SJCRH30 (cell line): Measurements from ENCODE around the gene UGT2B17. TPM values are rescaled to one million over a fixed set of nuclear protein-coding genes. Genes with fewer than 3 reads are reported as not detected.
"Not testable (repeated sequence)": the region's sequence is repeated elsewhere in the genome, so short reads cannot be mapped to it uniquely, and the experiment has no call there.

ENCODE experiments used
- DNase-seq, 2 experiments: peaks; one replicate each; pipeline ENCODE4 v3.0.0-alpha.2; 2015 to 2020
- H3K27ac ChIP-seq: fragments of 250-450 bp; sonication (Bioruptor Pico); 2 replicates; pipeline ENCODE4 v1.5.1; 2020; ENCODE audit warnings: mild to moderate bottlenecking, moderate library complexity
- H3K27me3 ChIP-seq: fragments of 250-450 bp; sonication (Bioruptor Pico); 2 replicates; pipeline ENCODE4 v1.5.1; 2020; ENCODE audit warnings: mild to moderate bottlenecking, moderate library complexity
- H3K36me3 ChIP-seq: fragments of 250-450 bp; sonication (Bioruptor Pico); 2 replicates; pipeline ENCODE4 v1.5.1; 2020; ENCODE audit warnings: mild to moderate bottlenecking, moderate library complexity
- H3K4me1 ChIP-seq: fragments of 250-450 bp; sonication (Bioruptor Pico); 2 replicates; pipeline ENCODE4 v1.5.1; 2020; ENCODE audit warnings: mild to moderate bottlenecking, moderate library complexity
- H3K4me3 ChIP-seq: fragments of 250-450 bp; sonication (Bioruptor Pico); 2 replicates; pipeline ENCODE4 v1.5.1; 2020; ENCODE audit warnings: mild to moderate bottlenecking, moderate library complexity
- H3K9me3 ChIP-seq: fragments of 250-450 bp; sonication (Bioruptor Pico); replicated peaks from 2 replicates; pipeline ENCODE4 v1.5.1; 2020; ENCODE audit warnings: mild to moderate bottlenecking, moderate library complexity
- total RNA-seq: library from RNA; depleted of rRNA; stranded (reverse); fragments of >200 nt; shearing (Covaris generic); gene quantifications from 2 replicates; pipeline ENCODE4 v1.2.3, GENCODE V29; 2014

UGT2B17 gene
- total RNA-seq, 1 experiment from 2014 or later, result not detected

GRCh38 chr4:68581383-68582338, 5.5 kb upstream of the UGT2B17 start:
- H3K27ac ChIP-seq, result no peak overlapping the region
- H3K4me3 ChIP-seq, result no peak overlapping the region
- no peak for DNase-seq
- no peaks in the 10 kb centered on the region for H3K4me1 ChIP-seq
- H3K36me3 ChIP-seq, result no peaks in the 10 kb centered on the region
- no peaks in the 10 kb centered on the region for H3K9me3 ChIP-seq
- no peaks in the 10 kb centered on the region for H3K27me3 ChIP-seq

GRCh38 chr4:68577590-68577989, 1.5 kb upstream of the UGT2B17 start:
- no peaks in the 10 kb centered on the region for H3K27me3 ChIP-seq
- no peak overlapping the region for H3K4me3 ChIP-seq
- H3K9me3 ChIP-seq, result no peaks in the 10 kb centered on the region
- DNase-seq, result no peak
- no peaks in the 10 kb centered on the region for H3K36me3 ChIP-seq
- H3K27ac ChIP-seq, result no peak overlapping the region
- H3K4me1 ChIP-seq, result no peaks in the 10 kb centered on the region

GRCh38 chr4:68575636-68576035, 486 bp downstream of the UGT2B17 start:
- H3K4me1 ChIP-seq, H3K4me3 ChIP-seq, H3K27ac ChIP-seq, H3K36me3 ChIP-seq, H3K9me3 ChIP-seq, H3K27me3 ChIP-seq, DNase-seq: not testable (repeated sequence)

- Histone ChIP-seq H3K27ac (no peak overlapping the region), H3K27me3 (no peaks in the 10 kb centered on the region), H3K4me1 (no peaks in the 10 kb centered on the region), H3K9me3 (no peaks in the 10 kb centered on the region), H3K4me3 (no peak overlapping the region), H3K36me3 (no peaks in the 10 kb centered on the region)
- no peak for DNase-seq
Measured at GRCh38 chr4:68575081-68575480, 1.0 kb downstream of the UGT2B17 start.

GRCh38 chr4:68572653-68573170, 3.4 kb downstream of the UGT2B17 start:
- no peak for DNase-seq
- Histone ChIP-seq H3K9me3 (no peaks in the 10 kb centered on the region), H3K4me3 (no peak overlapping the region), H3K4me1 (no peaks in the 10 kb centered on the region), H3K27ac (no peak overlapping the region), H3K27me3 (no peaks in the 10 kb centered on the region), H3K36me3 (no peaks in the 10 kb centered on the region)

- no peaks in the 10 kb centered on the region for H3K9me3 ChIP-seq
- H3K27me3 ChIP-seq, result no peaks in the 10 kb centered on the region
- no peaks in the 10 kb centered on the region for H3K36me3 ChIP-seq
- no peaks in the 10 kb centered on the region for H3K4me1 ChIP-seq
- no peak for DNase-seq
- no peak overlapping the region for H3K27ac ChIP-seq
- no peak overlapping the region for H3K4me3 ChIP-seq
Measured at GRCh38 chr4:68570122-68570507, 6.0 kb downstream of the UGT2B17 start.

GRCh38 chr4:68569466-68570121, 6.5 kb downstream of the UGT2B17 start:
- no peaks in the 10 kb centered on the region for H3K9me3 ChIP-seq
- DNase-seq, result no peak
- H3K36me3 ChIP-seq, result no peaks in the 10 kb centered on the region
- H3K4me3 ChIP-seq, result no peak overlapping the region
- no peaks in the 10 kb centered on the region for H3K27me3 ChIP-seq
- H3K27ac ChIP-seq, result no peak overlapping the region
- no peaks in the 10 kb centered on the region for H3K4me1 ChIP-seq

GRCh38 chr4:68569036-68569435, 7.1 kb downstream of the UGT2B17 start:
- H3K36me3 ChIP-seq, H3K4me3 ChIP-seq, H3K4me1 ChIP-seq, DNase-seq, H3K27ac ChIP-seq, H3K9me3 ChIP-seq, H3K27me3 ChIP-seq: not testable (repeated sequence)

GRCh38 chr4:68568535-68568934, 7.6 kb downstream of the UGT2B17 start:
- not testable (repeated sequence) for H3K4me1 ChIP-seq, H3K4me3 ChIP-seq, H3K27ac ChIP-seq, H3K9me3 ChIP-seq, DNase-seq, H3K27me3 ChIP-seq, H3K36me3 ChIP-seq

GRCh38 chr4:68566364-68566763, 9.8 kb downstream of the UGT2B17 start:
- H3K36me3 ChIP-seq, H3K9me3 ChIP-seq, H3K27ac ChIP-seq, H3K4me3 ChIP-seq, H3K4me1 ChIP-seq, DNase-seq, H3K27me3 ChIP-seq: not testable (repeated sequence)

GRCh38 chr4:68565082-68565481, 11.0 kb downstream of the UGT2B17 start:
- not testable (repeated sequence) for H3K4me3 ChIP-seq, DNase-seq, H3K9me3 ChIP-seq, H3K4me1 ChIP-seq, H3K27me3 ChIP-seq, H3K27ac ChIP-seq, H3K36me3 ChIP-seq

- H3K27me3 ChIP-seq, H3K27ac ChIP-seq, H3K9me3 ChIP-seq, H3K36me3 ChIP-seq, H3K4me3 ChIP-seq, H3K4me1 ChIP-seq, DNase-seq: not testable (repeated sequence)
Measured at GRCh38 chr4:68560364-68561070, 15.6 kb downstream of the UGT2B17 start.

- not testable (repeated sequence) for H3K9me3 ChIP-seq, H3K4me1 ChIP-seq, DNase-seq, H3K4me3 ChIP-seq, H3K36me3 ChIP-seq, H3K27me3 ChIP-seq, H3K27ac ChIP-seq
Measured at GRCh38 chr4:68553830-68554229, 22.3 kb downstream of the UGT2B17 start.

- not testable (repeated sequence) for H3K4me1 ChIP-seq, H3K36me3 ChIP-seq, H3K27me3 ChIP-seq, DNase-seq, H3K9me3 ChIP-seq, H3K27ac ChIP-seq, H3K4me3 ChIP-seq
Measured at GRCh38 chr4:68552818-68553811, 23.0 kb downstream of the UGT2B17 start.
